Measurements from ENCODE around the gene VGF.
"Not testable (repeated sequence)": the region's sequence is repeated elsewhere in the genome, so short reads cannot be mapped to it uniquely, and the experiment has no call there.

The VGF gene

GRCh38 chr7:101134399-101134980 is 30.9 kb downstream of the VGF start:
- FAIRE-seq, result no peak

DNA sequence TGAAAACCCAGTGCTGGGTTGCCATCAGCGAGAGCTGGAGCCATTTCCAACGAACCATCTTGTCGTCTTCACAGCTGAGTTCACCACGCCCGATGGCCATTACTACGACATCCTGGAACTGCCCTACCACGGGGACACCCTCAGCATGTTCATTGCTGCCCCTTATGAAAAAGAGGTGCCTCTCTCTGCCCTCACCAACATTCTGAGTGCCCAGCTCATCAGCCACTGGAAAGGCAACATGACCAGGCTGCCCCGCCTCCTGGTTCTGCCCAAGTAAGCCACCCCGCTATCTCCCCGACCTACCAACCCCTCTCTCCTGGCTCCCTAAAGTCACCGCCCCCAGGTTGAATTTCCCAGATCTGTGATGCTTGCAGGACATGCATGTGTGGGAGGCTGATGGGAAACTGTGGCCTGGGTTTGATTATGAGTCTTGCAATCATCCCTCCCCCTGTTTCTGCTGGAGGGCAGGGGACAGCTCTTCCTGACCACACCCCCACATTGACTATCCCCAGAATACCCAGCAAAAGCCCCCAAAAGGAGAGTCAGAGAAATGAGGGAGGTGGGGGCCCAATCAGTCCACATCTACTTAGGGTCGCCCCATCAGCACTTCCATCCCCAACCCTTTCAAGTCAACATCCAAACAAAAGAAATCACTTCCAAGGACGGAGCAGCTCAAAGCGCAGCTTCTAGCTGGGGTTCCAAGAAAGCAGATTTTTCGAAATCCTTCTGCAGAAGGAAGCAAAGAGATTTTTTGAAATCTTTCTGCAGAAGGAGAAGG is 31.6 kb downstream of the VGF start:
- FAIRE-seq, result no peak

DNA sequence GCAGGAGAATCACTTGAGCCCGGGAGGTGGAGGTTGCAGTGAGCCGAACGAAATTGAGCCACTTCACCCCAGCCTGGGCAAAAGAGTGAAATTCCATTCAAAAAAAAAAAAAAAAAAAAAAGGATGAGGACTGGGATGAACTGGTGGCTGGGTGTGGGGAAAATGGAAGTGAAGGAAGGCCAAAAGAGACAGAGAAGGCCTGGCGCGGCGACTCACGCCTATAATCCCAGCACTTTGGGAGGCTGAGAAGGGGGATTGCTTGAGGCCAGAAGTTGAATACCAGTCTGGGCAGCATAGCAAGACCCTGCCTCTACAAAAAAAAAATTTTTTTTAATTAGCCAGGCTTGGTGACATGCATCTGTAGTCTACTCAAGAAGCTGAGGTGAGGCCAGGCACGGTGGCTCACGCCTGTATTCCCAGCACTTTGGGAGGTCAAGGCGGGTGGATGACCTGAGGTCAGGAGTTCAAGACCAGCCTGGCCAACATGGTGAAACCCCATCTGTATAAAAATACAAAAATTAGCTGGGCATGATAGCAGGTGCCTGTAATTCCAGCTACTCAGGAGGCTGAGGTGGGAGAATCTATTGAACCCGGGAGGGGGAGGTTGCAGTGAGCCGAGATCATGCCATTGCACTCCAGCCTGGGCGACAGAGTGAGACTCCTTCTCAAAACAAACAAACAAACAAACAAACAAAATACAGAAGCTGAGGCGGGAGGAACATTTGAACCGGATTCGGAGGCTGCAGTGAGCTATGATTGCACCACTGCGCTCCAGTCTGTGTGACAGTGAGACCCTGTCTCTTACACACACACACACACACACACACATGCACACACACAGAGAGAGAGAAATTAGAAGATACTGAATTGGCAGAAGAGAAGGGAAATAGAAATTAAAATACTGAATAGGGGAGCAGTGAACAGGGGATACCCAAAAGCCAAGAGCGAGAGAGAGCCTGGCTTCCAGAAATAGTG is 32.5 kb downstream of the VGF start:
- not testable (repeated sequence) for FAIRE-seq

DNA sequence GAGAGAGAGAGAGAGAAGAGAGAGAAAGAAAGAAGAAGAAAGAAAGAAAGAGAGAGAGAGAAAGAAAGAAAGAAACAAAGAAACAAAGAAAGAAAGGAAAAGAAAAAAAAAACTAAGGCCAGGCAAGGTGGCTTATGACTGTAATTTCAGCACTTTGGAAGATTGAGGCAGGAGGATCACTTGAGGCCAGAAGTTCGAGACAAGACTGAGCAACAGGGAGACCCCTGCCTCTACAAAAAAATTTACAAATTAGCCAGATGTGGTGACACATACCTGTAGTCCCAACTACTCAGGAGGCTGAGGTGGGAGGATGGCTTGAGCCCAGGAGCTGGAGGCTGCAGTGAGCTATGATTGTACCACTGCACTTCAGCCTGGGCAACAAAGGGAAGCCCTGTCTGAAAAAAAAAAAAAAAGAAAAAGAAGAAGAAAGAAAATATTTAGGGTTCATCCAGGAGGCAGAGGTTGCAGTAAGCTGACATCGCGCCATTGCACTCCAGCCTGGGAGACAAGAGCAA is 35.7 kb downstream of the VGF start:
- no peak for FAIRE-seq

GRCh38 chr7:101128040-101128834 is 37.1 kb downstream of the VGF start:
- FAIRE-seq, result no peak

DNA sequence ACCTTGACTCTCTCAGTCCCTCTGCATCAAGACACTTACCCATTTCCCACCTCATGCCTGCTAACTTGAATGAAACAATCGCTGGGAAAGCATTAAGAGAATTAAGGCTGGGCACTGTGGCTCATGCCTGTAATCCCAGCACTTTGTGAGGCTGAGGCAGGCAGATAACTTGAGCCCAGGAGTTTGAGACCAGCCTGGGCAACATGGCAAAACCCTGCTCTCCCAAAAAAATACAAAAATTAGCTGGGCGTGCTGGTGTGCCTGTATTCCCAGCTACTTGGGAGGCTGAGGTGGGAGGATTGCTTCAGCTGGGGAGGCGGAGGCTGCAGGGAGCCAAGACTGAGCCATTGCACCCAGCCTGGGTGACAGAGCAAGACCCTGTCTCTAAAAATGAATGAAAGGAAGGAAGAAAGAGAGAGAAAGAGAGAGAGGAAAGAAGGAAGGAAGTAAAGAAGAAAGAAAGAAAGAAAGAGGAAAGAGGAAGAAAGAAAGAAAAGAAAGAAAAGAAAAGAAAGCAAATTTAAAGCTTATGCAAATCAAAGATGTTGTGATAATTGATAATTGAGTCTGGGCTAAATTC is 37.8 kb downstream of the VGF start:
- no peak for FAIRE-seq

DNA sequence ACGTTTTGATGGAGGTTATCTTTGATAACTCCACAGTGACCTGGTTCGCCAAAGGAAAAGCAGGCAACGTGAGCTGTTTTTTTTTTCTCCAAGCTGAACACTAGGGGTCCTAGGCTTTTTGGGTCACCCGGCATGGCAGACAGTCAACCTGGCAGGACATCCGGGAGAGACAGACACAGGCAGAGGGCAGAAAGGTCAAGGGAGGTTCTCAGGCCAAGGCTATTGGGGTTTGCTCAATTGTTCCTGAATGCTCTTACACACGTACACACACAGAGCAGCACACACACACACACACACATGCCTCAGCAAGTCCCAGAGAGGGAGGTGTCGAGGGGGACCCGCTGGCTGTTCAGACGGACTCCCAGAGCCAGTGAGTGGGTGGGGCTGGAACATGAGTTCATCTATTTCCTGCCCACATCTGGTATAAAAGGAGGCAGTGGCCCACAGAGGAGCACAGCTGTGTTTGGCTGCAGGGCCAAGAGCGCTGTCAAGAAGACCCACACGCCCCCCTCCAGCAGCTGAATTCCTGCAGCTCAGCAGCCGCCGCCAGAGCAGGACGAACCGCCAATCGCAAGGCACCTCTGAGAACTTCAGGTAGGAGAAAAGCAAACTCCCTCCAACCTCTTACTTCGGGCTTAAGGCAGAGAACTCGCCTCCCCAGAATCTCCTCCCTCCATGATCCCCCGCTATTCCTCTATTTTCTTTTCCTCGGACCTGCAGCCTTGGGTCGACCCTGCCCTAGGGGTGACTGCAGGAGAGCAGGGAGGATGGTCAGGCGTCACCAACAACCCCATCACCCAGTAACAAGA is 38.5 kb downstream of the VGF start, which contains the start of gene SERPINE1:
TSS of gene SERPINE1 (plus strand) at position 454 of the 809 bp plus-strand sequence. CDS start 1,290 bp downstream, outside the sequence.
- no peak for FAIRE-seq

DNA sequence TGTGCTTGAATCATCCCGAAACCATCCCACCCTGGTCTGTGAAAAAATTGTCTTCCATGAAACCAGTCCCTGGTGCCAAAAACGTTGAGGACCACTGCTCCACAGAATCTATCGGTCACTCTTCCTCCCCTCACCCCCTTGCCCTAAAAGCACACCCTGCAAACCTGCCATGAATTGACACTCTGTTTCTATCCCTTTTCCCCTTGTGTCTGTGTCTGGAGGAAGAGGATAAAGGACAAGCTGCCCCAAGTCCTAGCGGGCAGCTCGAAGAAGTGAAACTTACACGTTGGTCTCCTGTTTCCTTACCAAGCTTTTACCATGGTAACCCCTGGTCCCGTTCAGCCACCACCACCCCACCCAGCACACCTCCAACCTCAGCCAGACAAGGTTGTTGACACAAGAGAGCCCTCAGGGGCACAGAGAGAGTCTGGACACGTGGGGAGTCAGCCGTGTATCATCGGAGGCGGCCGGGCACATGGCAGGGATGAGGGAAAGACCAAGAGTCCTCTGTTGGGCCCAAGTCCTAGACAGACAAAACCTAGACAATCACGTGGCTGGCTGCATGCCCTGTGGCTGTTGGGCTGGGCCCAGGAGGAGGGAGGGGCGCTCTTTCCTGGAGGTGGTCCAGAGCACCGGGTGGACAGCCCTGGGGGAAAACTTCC is 39.2 kb downstream of the VGF start:
- FAIRE-seq, result no peak

DNA sequence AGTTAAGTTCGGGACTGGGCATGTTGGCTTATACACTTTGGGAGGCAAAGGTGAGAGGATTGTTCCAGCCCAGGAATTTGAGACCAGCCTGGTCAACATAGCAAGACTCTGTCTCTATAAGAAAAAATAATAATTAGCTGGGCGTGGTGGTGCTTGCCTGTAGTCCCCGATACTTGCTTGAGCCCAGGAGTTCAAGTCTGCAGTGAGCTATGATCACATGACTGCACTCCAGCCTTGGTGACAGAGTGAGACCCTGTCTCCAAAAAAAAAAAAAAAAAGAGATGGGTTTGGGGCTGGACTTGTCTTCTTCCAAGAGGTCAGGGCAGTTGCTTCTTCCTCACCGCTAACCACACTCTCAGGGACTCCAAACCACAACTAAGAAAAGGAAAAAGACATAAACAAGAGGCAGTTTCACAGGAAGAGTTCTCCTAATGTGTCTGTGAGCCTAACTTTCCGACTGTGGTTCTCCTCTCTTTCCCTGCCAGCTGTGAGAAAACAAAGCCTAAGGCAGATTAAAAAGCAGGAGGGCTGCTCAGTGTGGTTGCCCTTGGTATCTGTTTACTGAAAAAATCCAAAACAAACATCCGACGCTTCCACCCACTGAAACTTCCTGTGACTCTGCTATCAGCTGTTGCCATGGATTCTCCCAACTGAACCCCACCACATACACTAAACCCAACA is 40.9 kb downstream of the VGF start:
- FAIRE-seq, result no peak

DNA sequence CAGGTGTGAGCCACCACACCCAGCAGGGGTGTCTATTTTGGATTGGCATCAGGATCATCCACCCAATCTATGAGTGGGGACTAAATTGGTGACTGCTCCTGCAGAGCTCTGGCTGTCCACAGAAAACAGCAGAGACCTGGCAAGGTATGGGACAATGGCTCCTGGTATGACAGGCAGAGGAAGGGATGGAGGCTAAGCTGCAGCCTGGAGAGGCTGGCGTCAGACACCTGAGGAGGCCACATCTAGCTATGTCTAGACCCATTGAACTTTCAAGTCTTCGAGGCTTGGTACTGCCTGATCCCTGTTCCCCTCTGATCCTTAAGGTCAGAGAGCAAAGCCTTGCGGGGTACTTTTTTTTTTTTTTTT is 41.7 kb downstream of the VGF start:
- FAIRE-seq, result no peak

DNA sequence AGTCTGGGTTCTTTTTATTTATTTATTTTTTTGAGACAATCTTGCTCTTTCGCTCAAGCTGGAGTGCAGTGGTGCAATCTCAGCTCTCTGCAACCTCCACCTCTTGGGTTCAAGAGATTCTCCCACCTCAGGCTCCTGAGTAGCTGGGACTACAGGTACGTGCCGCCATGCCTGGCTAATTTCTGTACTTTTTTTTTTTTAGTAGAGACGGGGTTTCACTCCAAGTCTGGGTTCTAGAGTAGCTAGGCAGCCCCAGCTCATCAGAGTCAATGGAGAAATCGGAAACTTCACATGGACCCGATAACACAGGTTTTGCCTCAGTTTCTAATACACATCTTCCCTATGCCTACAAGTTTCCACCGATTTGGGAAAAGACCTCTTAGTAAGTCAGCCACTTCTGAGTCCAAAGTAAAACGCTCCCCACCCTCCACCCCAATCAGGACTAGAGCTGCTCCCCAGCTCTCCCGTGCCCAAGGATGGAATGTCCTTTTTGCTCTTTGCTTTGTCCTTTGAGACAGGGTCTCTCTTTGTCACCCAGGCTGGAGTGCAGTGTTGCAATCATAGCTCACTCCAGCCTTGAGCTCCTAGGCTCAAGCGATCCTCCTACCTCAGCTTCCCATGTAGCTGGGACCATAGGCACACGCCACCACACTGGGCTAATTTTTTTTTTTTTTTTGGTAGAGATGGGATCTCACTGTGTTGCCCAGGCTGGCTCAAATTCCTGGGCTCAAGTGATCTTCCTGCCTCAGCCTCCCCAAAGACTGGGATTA is 42.3 kb downstream of the VGF start:
- FAIRE-seq, result no peak

DNA sequence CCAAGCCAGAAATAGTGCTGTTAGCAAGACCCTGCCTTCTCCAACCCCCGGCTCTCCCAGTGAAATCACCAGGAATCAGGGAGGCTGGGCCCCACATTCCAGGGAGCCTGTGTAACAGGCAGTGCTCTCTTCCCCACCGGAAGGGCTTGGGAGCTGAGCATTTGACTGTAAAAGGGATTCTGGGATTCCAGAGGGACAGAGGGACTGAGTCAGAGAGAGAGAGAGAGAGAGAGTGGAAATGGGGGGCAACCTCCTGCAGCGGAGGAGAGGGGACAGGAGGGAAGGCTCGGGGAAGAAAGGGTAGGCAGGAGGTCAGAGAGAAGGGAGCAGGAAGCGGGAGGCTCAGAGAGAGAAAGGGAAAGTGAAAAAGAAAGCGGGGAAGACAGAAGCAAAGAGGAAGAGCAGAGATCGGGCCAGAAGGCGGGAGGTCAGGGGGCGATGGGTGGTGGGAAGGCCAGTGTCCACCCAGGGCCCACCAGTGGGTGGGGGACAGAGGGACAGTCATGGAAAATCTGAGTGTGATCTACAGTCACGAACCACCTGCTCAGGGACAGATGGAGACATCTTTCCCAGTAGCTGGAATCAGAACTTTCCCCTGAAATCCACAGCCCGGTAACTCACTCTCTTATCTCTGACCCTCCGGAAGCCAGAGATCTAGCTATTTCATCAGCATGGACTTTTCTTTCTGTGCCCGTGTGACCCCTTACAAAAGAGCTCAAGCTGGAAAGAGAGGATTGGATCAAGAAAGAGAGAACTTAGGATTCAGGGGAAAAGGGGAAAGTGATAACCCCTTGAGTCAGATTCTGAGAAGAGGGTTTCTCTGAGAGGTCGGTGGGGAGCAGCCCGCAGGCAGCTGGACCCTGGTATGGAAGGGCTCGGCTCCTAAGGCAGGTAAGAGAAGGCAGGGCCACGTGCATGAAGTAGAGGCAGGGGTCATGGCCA is 43.1 kb downstream of the VGF start:
- FAIRE-seq, result peak; percentile 94

DNA sequence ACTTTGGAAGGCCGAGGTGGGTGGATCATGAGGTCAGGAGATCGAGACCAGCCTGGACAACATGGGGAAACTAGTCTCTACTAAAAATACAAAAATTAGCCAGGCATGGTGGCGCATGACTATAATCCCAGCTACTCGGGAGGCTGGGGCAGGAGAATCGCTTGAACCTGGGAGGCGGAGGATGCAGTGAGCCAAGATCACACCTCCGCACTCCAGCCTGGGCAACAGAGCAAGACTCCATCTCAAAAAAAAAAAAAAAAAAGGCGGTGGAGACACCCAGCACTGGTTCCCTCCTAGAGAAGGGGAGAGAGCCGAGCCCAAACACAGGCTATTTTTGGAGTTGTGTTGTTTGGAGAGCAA is 43.8 kb downstream of the VGF start:
- FAIRE-seq, result not testable (repeated sequence)

DNA sequence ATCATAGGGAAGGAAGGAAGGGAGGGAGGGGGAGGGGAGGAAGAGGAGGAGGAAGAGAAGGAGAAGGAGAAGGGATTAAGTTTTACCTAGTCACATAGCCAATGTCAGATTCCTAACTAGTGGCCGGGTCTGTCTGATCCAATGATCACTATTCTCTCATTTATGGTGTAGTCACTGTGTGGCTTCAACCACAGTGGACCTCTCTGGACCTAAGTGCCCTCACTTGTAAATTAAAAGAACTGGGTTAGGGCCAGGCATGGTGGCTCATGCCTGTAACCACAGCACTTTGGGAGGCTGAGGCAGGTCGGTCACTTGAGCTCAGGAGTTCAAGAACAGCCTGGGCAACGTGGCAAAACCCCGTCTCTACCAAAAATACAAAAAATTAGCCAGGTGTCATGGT is 45.1 kb downstream of the VGF start:
- no peak for FAIRE-seq

- no peak for FAIRE-seq
These were observed 45.5 kb downstream of the VGF start for GRCh38 chr7:101119876-101120275.

- no peak for FAIRE-seq
These were observed 46.5 kb downstream of the VGF start for GRCh38 chr7:101118856-101119255.

DNA sequence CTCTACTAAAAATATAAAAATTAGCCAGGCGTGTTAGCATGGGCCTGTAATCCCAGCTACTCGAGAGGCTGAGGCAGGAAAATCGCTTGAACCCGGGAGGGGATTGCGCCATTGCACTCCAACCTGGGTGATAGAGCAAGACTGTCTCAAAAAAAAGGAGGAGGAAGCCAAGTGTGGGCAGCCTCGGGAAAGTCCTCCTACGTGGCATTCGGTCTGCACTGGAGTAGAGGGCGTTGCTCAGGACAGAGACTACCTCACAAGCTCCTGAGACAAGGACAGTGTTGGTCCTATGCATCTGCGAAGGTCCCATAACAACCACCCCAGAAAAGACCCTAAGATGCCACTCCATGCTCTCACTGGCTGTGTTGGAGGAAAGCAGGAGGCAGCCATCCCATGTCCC is 48.5 kb downstream of the VGF start:
- FAIRE-seq, result no peak

GRCh38 chr7:101115215-101115614 is 50.2 kb downstream of the VGF start:
- no peak for FAIRE-seq

Measured in A204.1 (cell line).